SK-N-SH treated with all-trans-retinoic acid at 6 μM for 48 hours (cell line): ENCODE results near the gene POMP.
"Not testable (repeated sequence)": the region's sequence is repeated elsewhere in the genome, so short reads cannot be mapped to it uniquely, and the experiment has no call there.

ENCODE experiments used
- ATAC-seq: fragments of 200-7000 bp; cut with Tn5 transposase; 3 replicates; pipeline ENCODE4 v1.9.1; 2020; ENCODE audit warnings: mild to moderate bottlenecking, moderate library complexity
- ARNTL ChIP-seq: fragments of 450-650 bp; formaldehyde crosslinking; IDR thresholded peaks from 2 replicates; pipeline ENCODE4 v1.5.0; 2020; ENCODE audit warnings: low read depth, mild to moderate bottlenecking, moderate library complexity, borderline replicate concordance
- BACH2 ChIP-seq: fragments of 250-450 bp; sonication (Bioruptor Pico); IDR thresholded peaks from 2 replicates; pipeline ENCODE4 v1.9.0; 2021; ENCODE audit warnings: mild to moderate bottlenecking, borderline replicate concordance
- CSDC2 ChIP-seq: fragments of 250-450 bp; sonication (Bioruptor Pico); IDR thresholded peaks from 2 replicates; pipeline ENCODE4 v1.5.0; 2020; ENCODE audit warnings: mild to moderate bottlenecking, moderate library complexity
- ESRRG ChIP-seq: fragments of 250-450 bp; sonication (Bioruptor Pico); IDR thresholded peaks from 2 replicates; pipeline ENCODE4 v1.6.1; 2021; ENCODE audit warnings: mild to moderate bottlenecking
- GLIS3 ChIP-seq: fragments of 250-450 bp; sonication (Bioruptor Pico); IDR thresholded peaks from 2 replicates; pipeline ENCODE4 v1.5.0; 2020; ENCODE audit warnings: mild to moderate bottlenecking, moderate library complexity
- ISL1 ChIP-seq: fragments of 250-450 bp; sonication (Bioruptor Pico); IDR thresholded peaks from 2 replicates; pipeline ENCODE4 v2.1.2; 2022; ENCODE audit warnings: mild to moderate bottlenecking, moderate library complexity
- PPARA ChIP-seq: fragments of 250-450 bp; sonication (Bioruptor Pico); IDR thresholded peaks from 2 replicates; pipeline ENCODE4 v1.5.0; 2020; ENCODE audit warnings: mild to moderate bottlenecking, borderline replicate concordance
- RARB ChIP-seq: fragments of 250-450 bp; sonication (Bioruptor Pico); IDR thresholded peaks from 2 replicates; pipeline ENCODE4 v1.8.0; 2021; ENCODE audit warnings: mild to moderate bottlenecking, moderate library complexity
- TCF4 ChIP-seq: fragments of 250-450 bp; sonication (Bioruptor Pico); IDR thresholded peaks from 2 replicates; pipeline ENCODE4 v1.8.0; 2021; ENCODE audit warnings: mild to moderate bottlenecking, moderate library complexity, borderline replicate concordance
- TOX ChIP-seq: fragments of 250-450 bp; sonication (Bioruptor Pico); IDR thresholded peaks from 2 replicates; pipeline ENCODE4 v1.8.0; 2021; ENCODE audit warnings: mild to moderate bottlenecking, moderate library complexity, borderline replicate concordance
- ZC3H10 ChIP-seq: fragments of 250-450 bp; sonication (Bioruptor Pico); IDR thresholded peaks from 2 replicates; pipeline ENCODE4 v1.5.1; 2021; ENCODE audit warnings: mild to moderate bottlenecking, moderate library complexity
- ZNF565 ChIP-seq: fragments of 450-650 bp; formaldehyde crosslinking; conservative IDR thresholded peaks from 2 replicates; pipeline ENCODE4 v1.5.0; 2020; ENCODE audit warnings: low read depth, mild to moderate bottlenecking, moderate library complexity
- ZNF8 ChIP-seq: fragments of 450-650 bp; formaldehyde crosslinking; IDR thresholded peaks from 2 replicates; pipeline ENCODE4 v1.5.0; 2020; ENCODE audit warnings: mild to moderate bottlenecking, moderate library complexity
- TF ChIP-seq, protein P1 (sequence below): fragments of 250-450 bp; sonication (Bioruptor Pico); IDR thresholded peaks from 2 replicates; pipeline ENCODE4 v1.8.0; 2020; ENCODE audit warnings: mild to moderate bottlenecking, moderate library complexity, borderline replicate concordance
- TF ChIP-seq, protein P2 (sequence below): fragments of 250-450 bp; sonication (Bioruptor Pico); IDR thresholded peaks from 2 replicates; pipeline ENCODE4 v1.8.0; 2021; ENCODE audit warnings: low read depth, mild to moderate bottlenecking, moderate library complexity, borderline replicate concordance
- TF ChIP-seq, protein P3 (sequence below): fragments of 250-450 bp; sonication (Bioruptor Pico); IDR thresholded peaks from 2 replicates; pipeline ENCODE4 v1.5.1; 2021; ENCODE audit warnings: mild to moderate bottlenecking, moderate library complexity
- TF ChIP-seq, protein P4 (sequence below): fragments of 250-450 bp; sonication (Bioruptor Pico); IDR thresholded peaks from 2 replicates; pipeline ENCODE4 v1.5.0; 2020; ENCODE audit warnings: mild to moderate bottlenecking, moderate library complexity
- TF ChIP-seq, protein P5 (sequence below): fragments of 250-450 bp; sonication (Bioruptor Pico); IDR thresholded peaks from 2 replicates; pipeline ENCODE4 v1.5.1; 2020; ENCODE audit warnings: low read depth, mild to moderate bottlenecking, moderate library complexity

Gene POMP

DNA sequence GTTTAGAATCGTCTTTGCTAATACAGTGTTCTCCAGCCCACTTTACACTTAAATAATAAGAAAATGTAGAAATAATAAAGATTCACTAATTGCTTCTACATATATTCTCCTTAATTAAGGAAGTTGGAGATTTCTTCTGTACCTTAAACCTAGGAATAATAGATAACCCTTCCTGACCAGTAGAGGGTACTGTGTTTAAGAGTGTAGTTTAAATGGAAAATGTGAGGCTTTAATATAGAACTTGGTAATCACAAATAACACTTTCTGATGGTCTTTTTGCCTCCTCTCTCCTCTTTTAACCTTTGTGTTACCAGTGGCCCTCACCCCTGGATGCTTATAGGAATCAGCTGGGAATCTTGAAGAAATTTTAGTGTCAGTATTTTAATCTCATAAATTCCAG is 20.7 kb downstream of the POMP start:
- TF ChIP-seq CSDC2 (CRISPR knock-in tag): no peak
- no peak for TF ChIP-seq ZC3H10 (CRISPR knock-in tag)
- TF ChIP-seq GLIS3 (CRISPR knock-in tag): no peak
- TF ChIP-seq ZNF8: no peak
- peak; percentile 78 for ATAC-seq

DNA sequence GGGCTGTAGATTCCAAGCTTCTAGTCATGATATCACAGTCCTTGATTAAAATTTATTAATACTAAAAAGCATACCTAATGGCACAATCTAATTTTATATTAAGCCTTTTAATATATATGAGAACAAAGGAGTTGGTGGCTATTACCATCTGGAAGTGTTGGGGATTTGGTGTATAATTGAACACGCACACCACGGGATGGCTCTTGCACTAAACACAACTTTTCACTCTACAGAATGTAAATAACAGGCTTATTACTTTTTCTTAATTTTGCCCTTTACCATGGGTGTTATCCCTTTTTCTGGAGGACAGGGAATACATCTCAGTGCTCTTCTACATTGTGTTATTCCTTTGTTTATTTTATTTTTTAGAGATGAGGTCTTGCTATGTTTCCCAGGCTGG is 21.6 kb downstream of the POMP start:
- no peak for ATAC-seq
- TF ChIP-seq, protein P1, sequence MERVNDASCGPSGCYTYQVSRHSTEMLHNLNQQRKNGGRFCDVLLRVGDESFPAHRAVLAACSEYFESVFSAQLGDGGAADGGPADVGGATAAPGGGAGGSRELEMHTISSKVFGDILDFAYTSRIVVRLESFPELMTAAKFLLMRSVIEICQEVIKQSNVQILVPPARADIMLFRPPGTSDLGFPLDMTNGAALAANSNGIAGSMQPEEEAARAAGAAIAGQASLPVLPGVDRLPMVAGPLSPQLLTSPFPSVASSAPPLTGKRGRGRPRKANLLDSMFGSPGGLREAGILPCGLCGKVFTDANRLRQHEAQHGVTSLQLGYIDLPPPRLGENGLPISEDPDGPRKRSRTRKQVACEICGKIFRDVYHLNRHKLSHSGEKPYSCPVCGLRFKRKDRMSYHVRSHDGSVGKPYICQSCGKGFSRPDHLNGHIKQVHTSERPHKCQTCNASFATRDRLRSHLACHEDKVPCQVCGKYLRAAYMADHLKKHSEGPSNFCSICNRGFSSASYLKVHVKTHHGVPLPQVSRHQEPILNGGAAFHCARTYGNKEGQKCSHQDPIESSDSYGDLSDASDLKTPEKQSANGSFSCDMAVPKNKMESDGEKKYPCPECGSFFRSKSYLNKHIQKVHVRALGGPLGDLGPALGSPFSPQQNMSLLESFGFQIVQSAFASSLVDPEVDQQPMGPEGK (CRISPR knock-in tag): no peak
- no peak for TF ChIP-seq ZNF565
- TF ChIP-seq ZC3H10 (CRISPR knock-in tag): no peak
- no peak for TF ChIP-seq ESRRG (CRISPR knock-in tag)
- TF ChIP-seq ZNF8: no peak
- TF ChIP-seq, protein P2, sequence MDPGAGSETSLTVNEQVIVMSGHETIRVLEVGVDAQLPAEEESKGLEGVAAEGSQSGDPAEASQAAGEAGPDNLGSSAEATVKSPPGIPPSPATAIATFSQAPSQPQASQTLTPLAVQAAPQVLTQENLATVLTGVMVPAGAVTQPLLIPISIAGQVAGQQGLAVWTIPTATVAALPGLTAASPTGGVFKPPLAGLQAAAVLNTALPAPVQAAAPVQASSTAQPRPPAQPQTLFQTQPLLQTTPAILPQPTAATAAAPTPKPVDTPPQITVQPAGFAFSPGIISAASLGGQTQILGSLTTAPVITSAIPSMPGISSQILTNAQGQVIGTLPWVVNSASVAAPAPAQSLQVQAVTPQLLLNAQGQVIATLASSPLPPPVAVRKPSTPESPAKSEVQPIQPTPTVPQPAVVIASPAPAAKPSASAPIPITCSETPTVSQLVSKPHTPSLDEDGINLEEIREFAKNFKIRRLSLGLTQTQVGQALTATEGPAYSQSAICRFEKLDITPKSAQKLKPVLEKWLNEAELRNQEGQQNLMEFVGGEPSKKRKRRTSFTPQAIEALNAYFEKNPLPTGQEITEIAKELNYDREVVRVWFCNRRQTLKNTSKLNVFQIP: no peak
- TF ChIP-seq, protein P3, sequence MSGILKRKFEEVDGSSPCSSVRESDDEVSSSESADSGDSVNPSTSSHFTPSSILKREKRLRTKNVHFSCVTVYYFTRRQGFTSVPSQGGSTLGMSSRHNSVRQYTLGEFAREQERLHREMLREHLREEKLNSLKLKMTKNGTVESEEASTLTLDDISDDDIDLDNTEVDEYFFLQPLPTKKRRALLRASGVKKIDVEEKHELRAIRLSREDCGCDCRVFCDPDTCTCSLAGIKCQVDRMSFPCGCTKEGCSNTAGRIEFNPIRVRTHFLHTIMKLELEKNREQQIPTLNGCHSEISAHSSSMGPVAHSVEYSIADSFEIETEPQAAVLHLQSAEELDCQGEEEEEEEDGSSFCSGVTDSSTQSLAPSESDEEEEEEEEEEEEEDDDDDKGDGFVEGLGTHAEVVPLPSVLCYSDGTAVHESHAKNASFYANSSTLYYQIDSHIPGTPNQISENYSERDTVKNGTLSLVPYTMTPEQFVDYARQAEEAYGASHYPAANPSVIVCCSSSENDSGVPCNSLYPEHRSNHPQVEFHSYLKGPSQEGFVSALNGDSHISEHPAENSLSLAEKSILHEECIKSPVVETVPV: no peak
- no peak for TF ChIP-seq ISL1 (CRISPR knock-in tag)
- TF ChIP-seq RARB (CRISPR knock-in tag): no peak
- no peak for TF ChIP-seq TCF4 (CRISPR knock-in tag)
- no peak for TF ChIP-seq BACH2 (CRISPR knock-in tag)
- TF ChIP-seq, protein P4, sequence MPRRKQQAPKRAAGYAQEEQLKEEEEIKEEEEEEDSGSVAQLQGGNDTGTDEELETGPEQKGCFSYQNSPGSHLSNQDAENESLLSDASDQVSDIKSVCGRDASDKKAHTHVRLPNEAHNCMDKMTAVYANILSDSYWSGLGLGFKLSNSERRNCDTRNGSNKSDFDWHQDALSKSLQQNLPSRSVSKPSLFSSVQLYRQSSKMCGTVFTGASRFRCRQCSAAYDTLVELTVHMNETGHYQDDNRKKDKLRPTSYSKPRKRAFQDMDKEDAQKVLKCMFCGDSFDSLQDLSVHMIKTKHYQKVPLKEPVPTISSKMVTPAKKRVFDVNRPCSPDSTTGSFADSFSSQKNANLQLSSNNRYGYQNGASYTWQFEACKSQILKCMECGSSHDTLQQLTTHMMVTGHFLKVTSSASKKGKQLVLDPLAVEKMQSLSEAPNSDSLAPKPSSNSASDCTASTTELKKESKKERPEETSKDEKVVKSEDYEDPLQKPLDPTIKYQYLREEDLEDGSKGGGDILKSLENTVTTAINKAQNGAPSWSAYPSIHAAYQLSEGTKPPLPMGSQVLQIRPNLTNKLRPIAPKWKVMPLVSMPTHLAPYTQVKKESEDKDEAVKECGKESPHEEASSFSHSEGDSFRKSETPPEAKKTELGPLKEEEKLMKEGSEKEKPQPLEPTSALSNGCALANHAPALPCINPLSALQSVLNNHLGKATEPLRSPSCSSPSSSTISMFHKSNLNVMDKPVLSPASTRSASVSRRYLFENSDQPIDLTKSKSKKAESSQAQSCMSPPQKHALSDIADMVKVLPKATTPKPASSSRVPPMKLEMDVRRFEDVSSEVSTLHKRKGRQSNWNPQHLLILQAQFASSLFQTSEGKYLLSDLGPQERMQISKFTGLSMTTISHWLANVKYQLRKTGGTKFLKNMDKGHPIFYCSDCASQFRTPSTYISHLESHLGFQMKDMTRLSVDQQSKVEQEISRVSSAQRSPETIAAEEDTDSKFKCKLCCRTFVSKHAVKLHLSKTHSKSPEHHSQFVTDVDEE (CRISPR knock-in tag): no peak
- no peak for TF ChIP-seq TOX (CRISPR knock-in tag)

DNA sequence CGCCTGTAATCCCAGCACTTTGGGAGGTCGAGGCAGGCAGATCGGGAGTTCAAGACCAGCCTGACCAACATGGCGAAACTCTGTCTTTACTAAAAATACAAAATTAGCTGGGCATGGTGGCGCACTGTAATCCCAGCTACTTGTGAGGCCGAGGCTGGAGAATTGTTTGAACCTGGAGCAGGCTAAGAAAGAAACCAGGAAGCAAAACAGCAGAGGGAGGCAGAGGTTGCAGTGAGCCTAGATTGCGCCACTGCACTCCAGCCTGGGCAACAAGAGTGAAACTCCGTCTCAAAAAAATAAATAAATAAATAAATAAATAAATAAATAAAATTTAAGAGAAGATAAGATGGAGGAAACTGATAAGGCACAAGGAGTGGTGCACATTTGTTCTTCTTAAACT is 24.2 kb downstream of the POMP start:
- not testable (repeated sequence) for ATAC-seq

DNA sequence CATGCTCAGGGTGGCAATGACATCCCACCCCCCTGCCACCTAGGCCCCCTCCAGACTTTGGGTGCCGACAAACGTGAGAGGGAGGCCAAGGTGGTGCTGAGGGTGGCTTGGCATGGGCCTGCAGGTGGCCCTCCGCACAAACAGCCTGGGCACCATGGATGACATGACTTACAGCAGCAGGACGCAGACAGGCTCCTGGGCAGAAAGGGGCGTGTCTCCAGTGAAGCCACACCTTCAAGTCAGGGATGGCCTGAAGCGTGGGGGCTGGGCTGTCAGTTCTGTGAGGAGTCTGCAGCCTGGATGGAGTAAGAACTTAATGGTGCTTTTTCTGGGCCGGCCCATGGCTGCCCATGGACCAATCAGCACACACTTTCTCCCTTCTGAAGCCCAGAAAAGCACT is 25.3 kb downstream of the POMP start:
- no peak; the same call in 1 of the 3 replicates for ATAC-seq
- TF ChIP-seq TOX (CRISPR knock-in tag): no peak
- no peak for TF ChIP-seq ISL1 (CRISPR knock-in tag)
- TF ChIP-seq ZNF8: no peak
- TF ChIP-seq ARNTL (CRISPR knock-in tag): no peak
- TF ChIP-seq, protein P4 (CRISPR knock-in tag): no peak
- no peak for TF ChIP-seq RARB (CRISPR knock-in tag)
- no peak for TF ChIP-seq BACH2 (CRISPR knock-in tag)
- TF ChIP-seq, protein P1 (CRISPR knock-in tag): no peak
- no peak for TF ChIP-seq ZC3H10 (CRISPR knock-in tag)
- TF ChIP-seq, protein P2: no peak
- no peak for TF ChIP-seq PPARA (CRISPR knock-in tag)
- TF ChIP-seq, protein P5, sequence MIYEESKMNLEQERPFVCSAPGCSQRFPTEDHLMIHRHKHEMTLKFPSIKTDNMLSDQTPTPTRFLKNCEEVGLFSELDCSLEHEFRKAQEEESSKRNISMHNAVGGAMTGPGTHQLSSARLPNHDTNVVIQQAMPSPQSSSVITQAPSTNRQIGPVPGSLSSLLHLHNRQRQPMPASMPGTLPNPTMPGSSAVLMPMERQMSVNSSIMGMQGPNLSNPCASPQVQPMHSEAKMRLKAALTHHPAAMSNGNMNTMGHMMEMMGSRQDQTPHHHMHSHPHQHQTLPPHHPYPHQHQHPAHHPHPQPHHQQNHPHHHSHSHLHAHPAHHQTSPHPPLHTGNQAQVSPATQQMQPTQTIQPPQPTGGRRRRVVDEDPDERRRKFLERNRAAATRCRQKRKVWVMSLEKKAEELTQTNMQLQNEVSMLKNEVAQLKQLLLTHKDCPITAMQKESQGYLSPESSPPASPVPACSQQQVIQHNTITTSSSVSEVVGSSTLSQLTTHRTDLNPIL (CRISPR knock-in tag): no peak
